Neural cell (in vitro differentiated cells): ENCODE data around the gene CLPX. TPM values are rescaled to one million over a fixed set of nuclear protein-coding genes. Genes with fewer than 3 reads are reported as not detected.

ENCODE experiments used
- H2AFZ ChIP-seq: fragments of 200-600, 300-800 bp; sonication (generic), shearing (Covaris generic); 2 replicates; pipeline ENCODE4 v1.6.0; 2014; ENCODE audit warnings: low read depth, mild to moderate bottlenecking, antibody characterized with exemption, low read length, moderate library complexity
- H3F3A ChIP-seq: fragments of 200-600 bp; shearing (Covaris generic); 2 replicates; pipeline ENCODE4 v1.6.1; 2016; ENCODE audit warnings: mild to moderate bottlenecking, moderate library complexity, mixed read lengths, antibody characterized with exemption, low read length; ENCODE audit not compliant: insufficient read depth, poor library complexity, severe bottlenecking
- H3K27ac ChIP-seq: fragments of 200-600, 300-800 bp; sonication (generic), shearing (Covaris generic); 2 replicates; pipeline ENCODE4 v1.5.1; 2014; ENCODE audit warnings: mild to moderate bottlenecking, low read length, moderate library complexity
- H3K27me3 ChIP-seq: fragments of 300-800, 200-600 bp; sonication (generic), shearing (Covaris generic); 2 replicates; pipeline ENCODE4 v1.6.0; 2014; ENCODE audit warnings: mild to moderate bottlenecking, low read depth, low read length, moderate library complexity; ENCODE audit not compliant: insufficient read depth
- H3K36me3 ChIP-seq: fragments of 300-800, 200-600 bp; sonication (generic), shearing (Covaris generic); 2 replicates; pipeline ENCODE4 v1.5.1; 2014; ENCODE audit warnings: mild to moderate bottlenecking, antibody characterized with exemption, low read length, moderate library complexity; ENCODE audit not compliant: insufficient read depth
- H3K4me2 ChIP-seq: fragments of 300-800, 200-600 bp; sonication (generic), shearing (Covaris generic); 2 replicates; pipeline ENCODE4 v1.6.0; 2014; ENCODE audit warnings: mild to moderate bottlenecking, low read length
- H3K4me3 ChIP-seq: fragments of 300-800, 200-600 bp; sonication (generic), shearing (Covaris generic); 2 replicates; pipeline ENCODE4 v1.5.1; 2014; ENCODE audit warnings: mild to moderate bottlenecking, low read length, moderate library complexity
- H3K79me2 ChIP-seq: fragments of 200-600 bp; shearing (Covaris generic); replicated peaks from 2 replicates; pipeline ENCODE4 v1.6.0; 2014; ENCODE audit warnings: mild to moderate bottlenecking, low read length, moderate library complexity; ENCODE audit not compliant: insufficient read depth
- H3K9ac ChIP-seq: fragments of 300-800, 200-600 bp; sonication (generic), shearing (Covaris generic); 2 replicates; pipeline ENCODE4 v1.6.1; 2016; ENCODE audit warnings: mild to moderate bottlenecking, low read length, mixed read lengths
- H3K9me2 ChIP-seq: fragments of 200-600 bp; shearing (Covaris generic); 2 replicates; pipeline ENCODE4 v1.6.1; 2016; ENCODE audit warnings: mild to moderate bottlenecking, low read length, mixed read lengths; ENCODE audit not compliant: insufficient read depth
- H3K9me3 ChIP-seq: fragments of 200-600, 300-800 bp; sonication (generic), shearing (Covaris generic); 2 replicates; pipeline ENCODE4 v1.6.1; 2016; ENCODE audit warnings: mild to moderate bottlenecking, mixed run types, low read length, moderate library complexity, mixed read lengths
- H4K20me1 ChIP-seq: fragments of 200-600 bp; shearing (Covaris generic); 2 replicates; pipeline ENCODE4 v1.6.1; 2016; ENCODE audit warnings: mild to moderate bottlenecking, mixed run types; ENCODE audit not compliant: insufficient read depth
- EP300 ChIP-seq: fragments of 450-650 bp; conservative IDR thresholded peaks from 2 replicates; pipeline ENCODE4 v1.6.1; 2014; ENCODE audit warnings: antibody characterized with exemption, mild to moderate bottlenecking, moderate library complexity; ENCODE audit not compliant: poor library complexity, severe bottlenecking
- EZH2 ChIP-seq: fragments of 200-600, 300-800 bp; shearing (Covaris generic), sonication (generic); IDR thresholded peaks from 2 replicates; pipeline ENCODE4 v1.6.1; 2014; ENCODE audit warnings: antibody characterized with exemption, low read length, borderline replicate concordance, mild to moderate bottlenecking; ENCODE audit not compliant: insufficient read depth, poor library complexity, severe bottlenecking
- MXI1 ChIP-seq: fragments of 450-650 bp; conservative IDR thresholded peaks from 2 replicates; pipeline ENCODE4 v1.6.1; 2014; ENCODE audit warnings: antibody characterized with exemption, mild to moderate bottlenecking; ENCODE audit not compliant: poor library complexity, severe bottlenecking
- POLR2AphosphoS5 ChIP-seq: IDR thresholded peaks from 2 replicates; pipeline ENCODE4 v1.6.1; 2012
- RAD21 ChIP-seq: fragments of 450-650 bp; conservative IDR thresholded peaks from 2 replicates; pipeline ENCODE4 v1.6.1; 2014; ENCODE audit warnings: antibody characterized with exemption, mild to moderate bottlenecking, moderate library complexity
- SMC3 ChIP-seq: fragments of 450-650 bp; conservative IDR thresholded peaks from 2 replicates; pipeline ENCODE4 v1.6.1; 2014; ENCODE audit warnings: antibody characterized with exemption, mild to moderate bottlenecking, moderate library complexity; ENCODE audit not compliant: poor library complexity
- TAF1 ChIP-seq: IDR thresholded peaks from 2 replicates; pipeline ENCODE4 v1.6.1; 2012; ENCODE audit warnings: low read depth
- polyA plus RNA-seq: library from polyadenylated mRNA; depleted of rRNA; stranded (reverse); fragments of >200 nt; gene quantifications from 2 replicates; pipeline ENCODE4 v1.2.3, GENCODE V29; 2014
- TF ChIP-seq, protein P1 (sequence below): fragments of 450-650 bp; IDR thresholded peaks from 2 replicates; pipeline ENCODE4 v1.5.1; 2014; ENCODE audit warnings: antibody characterized with exemption, mild to moderate bottlenecking, moderate library complexity; ENCODE audit not compliant: poor library complexity, severe bottlenecking
- TF ChIP-seq, protein P2 (sequence below): IDR thresholded peaks from 2 replicates; pipeline ENCODE4 v1.6.1; 2012; ENCODE audit warnings: borderline replicate concordance

Gene CLPX
- polyA plus RNA-seq, 1 donor from 2014 or later = 44.9 TPM

DNA sequence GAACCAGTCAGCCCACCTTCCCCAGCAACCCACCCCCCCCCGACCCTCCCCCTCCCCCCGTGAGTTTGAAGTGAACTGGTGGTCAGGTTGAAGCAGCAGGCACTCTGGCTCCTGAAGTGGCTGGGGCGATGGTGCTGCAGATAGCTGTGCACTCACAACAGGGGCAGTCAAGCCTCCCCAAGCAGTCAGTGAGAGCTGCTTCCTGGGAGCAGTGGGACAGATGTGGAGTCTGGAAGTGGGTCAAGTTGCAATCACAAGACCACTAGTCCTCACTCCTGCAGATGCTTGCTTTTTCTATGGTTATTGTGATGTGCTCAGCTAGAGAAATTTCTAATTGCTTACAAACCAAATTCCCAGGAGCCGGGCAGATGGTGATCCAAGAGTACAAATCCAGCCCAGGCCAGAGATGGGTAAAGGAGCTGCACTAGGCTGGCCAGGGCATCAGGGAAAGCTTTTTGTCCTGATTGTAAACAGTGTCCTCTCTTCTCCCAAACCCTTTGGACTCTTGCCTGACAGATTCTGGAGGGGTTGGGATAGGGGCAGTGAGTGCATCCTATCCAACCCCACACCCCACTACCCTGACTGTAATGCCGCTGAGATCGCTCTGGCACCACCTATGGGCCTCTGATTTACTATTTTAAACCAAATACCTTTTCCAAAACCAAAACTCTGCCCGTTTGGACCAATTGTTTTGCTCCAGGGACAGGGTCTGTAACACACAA is 9.8 kb upstream of the CLPX start:
- no peak for TF ChIP-seq SMC3
- TF ChIP-seq MXI1 = no peak
- no peak for TF ChIP-seq POLR2AphosphoS5
- TF ChIP-seq, protein P1, sequence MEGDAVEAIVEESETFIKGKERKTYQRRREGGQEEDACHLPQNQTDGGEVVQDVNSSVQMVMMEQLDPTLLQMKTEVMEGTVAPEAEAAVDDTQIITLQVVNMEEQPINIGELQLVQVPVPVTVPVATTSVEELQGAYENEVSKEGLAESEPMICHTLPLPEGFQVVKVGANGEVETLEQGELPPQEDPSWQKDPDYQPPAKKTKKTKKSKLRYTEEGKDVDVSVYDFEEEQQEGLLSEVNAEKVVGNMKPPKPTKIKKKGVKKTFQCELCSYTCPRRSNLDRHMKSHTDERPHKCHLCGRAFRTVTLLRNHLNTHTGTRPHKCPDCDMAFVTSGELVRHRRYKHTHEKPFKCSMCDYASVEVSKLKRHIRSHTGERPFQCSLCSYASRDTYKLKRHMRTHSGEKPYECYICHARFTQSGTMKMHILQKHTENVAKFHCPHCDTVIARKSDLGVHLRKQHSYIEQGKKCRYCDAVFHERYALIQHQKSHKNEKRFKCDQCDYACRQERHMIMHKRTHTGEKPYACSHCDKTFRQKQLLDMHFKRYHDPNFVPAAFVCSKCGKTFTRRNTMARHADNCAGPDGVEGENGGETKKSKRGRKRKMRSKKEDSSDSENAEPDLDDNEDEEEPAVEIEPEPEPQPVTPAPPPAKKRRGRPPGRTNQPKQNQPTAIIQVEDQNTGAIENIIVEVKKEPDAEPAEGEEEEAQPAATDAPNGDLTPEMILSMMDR = no peak
- no peak for TF ChIP-seq EZH2
- no peak for TF ChIP-seq EP300
- TF ChIP-seq RAD21 = no peak
- TF ChIP-seq, protein P2, sequence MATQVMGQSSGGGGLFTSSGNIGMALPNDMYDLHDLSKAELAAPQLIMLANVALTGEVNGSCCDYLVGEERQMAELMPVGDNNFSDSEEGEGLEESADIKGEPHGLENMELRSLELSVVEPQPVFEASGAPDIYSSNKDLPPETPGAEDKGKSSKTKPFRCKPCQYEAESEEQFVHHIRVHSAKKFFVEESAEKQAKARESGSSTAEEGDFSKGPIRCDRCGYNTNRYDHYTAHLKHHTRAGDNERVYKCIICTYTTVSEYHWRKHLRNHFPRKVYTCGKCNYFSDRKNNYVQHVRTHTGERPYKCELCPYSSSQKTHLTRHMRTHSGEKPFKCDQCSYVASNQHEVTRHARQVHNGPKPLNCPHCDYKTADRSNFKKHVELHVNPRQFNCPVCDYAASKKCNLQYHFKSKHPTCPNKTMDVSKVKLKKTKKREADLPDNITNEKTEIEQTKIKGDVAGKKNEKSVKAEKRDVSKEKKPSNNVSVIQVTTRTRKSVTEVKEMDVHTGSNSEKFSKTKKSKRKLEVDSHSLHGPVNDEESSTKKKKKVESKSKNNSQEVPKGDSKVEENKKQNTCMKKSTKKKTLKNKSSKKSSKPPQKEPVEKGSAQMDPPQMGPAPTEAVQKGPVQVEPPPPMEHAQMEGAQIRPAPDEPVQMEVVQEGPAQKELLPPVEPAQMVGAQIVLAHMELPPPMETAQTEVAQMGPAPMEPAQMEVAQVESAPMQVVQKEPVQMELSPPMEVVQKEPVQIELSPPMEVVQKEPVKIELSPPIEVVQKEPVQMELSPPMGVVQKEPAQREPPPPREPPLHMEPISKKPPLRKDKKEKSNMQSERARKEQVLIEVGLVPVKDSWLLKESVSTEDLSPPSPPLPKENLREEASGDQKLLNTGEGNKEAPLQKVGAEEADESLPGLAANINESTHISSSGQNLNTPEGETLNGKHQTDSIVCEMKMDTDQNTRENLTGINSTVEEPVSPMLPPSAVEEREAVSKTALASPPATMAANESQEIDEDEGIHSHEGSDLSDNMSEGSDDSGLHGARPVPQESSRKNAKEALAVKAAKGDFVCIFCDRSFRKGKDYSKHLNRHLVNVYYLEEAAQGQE = no peak
- TF ChIP-seq TAF1 = no peak
- no peak overlapping the region for H3K27ac ChIP-seq
- H3F3A ChIP-seq = no peaks in the 10 kb centered on the region

DNA sequence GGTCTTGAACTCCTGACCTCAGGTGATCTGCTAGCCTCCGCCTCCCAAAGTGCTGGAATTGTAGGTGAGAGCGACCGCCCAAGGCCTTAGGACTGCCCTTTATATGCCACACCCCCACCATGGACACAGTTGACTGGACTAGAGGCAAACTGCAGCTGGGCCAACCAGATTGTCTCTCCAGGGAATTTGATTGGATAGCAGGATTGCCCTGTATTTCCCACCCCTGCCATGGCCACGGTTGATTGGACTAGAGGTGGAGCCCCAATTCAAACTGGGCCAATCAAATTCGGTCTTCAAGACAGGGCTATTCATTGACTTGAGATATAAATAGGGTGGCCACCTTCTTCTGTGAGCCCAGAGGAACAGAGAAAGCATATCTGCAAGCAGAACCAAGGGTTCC is 6.9 kb upstream of the CLPX start:
- Histone ChIP-seq H3K9ac (no peak overlapping the region), H3K9me2 (no peaks in the 10 kb centered on the region), H3K79me2 (no peaks in the 10 kb centered on the region), H3K4me3 (no peak overlapping the region), H2AFZ (no peak overlapping the region), H3K4me2 (no peak overlapping the region), H3K27ac (no peak overlapping the region), H3F3A (no peaks in the 10 kb centered on the region), H3K36me3 (no peaks in the 10 kb centered on the region), H3K9me3 (no peaks in the 10 kb centered on the region), H4K20me1 (no peaks in the 10 kb centered on the region), H3K27me3 (no peaks in the 10 kb centered on the region)
- TF ChIP-seq EZH2 = no peak
- no peak for TF ChIP-seq POLR2AphosphoS5
- no peak for TF ChIP-seq SMC3
- TF ChIP-seq, protein P2 = no peak
- TF ChIP-seq MXI1 = no peak
- no peak for TF ChIP-seq TAF1
- TF ChIP-seq, protein P1 = no peak
- TF ChIP-seq EP300 = no peak
- TF ChIP-seq RAD21 = no peak

More for the DNA sequence above, 9.8 kb upstream of the CLPX start:
- no peaks in the 10 kb centered on the region for H4K20me1 ChIP-seq
- no peaks in the 10 kb centered on the region for H3K27me3 ChIP-seq
- H3K4me2 ChIP-seq = no peak overlapping the region
- no peak overlapping the region for H3K4me3 ChIP-seq
- H3K36me3 ChIP-seq = no peaks in the 10 kb centered on the region
- H3K9me3 ChIP-seq = no peaks in the 10 kb centered on the region
- H3K79me2 ChIP-seq = no peaks in the 10 kb centered on the region
- H3K9ac ChIP-seq = no peak overlapping the region
- H2AFZ ChIP-seq = no peak overlapping the region
- H3K9me2 ChIP-seq = no peaks in the 10 kb centered on the region
